Activated naive CD8-positive, alpha-beta T cell (primary cell): ENCODE data around the gene IGFBP2.
"Not testable (repeated sequence)": the region's sequence is repeated elsewhere in the genome, so short reads cannot be mapped to it uniquely, and the experiment has no call there.

Source experiments
- H3K27ac Mint-ChIP-seq: one replicate; pipeline ENCODE4 v1.8.0; 2021; ENCODE audit warnings: mixed read lengths
- H3K27me3 Mint-ChIP-seq: one replicate; pipeline ENCODE4 v1.8.0; 2021; ENCODE audit warnings: mixed read lengths
- H3K36me3 Mint-ChIP-seq: one replicate; pipeline ENCODE4 v1.8.0; 2021; ENCODE audit warnings: mixed read lengths
- H3K4me1 Mint-ChIP-seq: one replicate; pipeline ENCODE4 v1.8.0; 2021; ENCODE audit warnings: low read depth, mixed read lengths
- H3K4me3 Mint-ChIP-seq: one replicate; pipeline ENCODE4 v1.8.0; 2021; ENCODE audit warnings: mild to moderate bottlenecking, mixed read lengths
- H3K9me3 Mint-ChIP-seq: one replicate; pipeline ENCODE4 v1.8.0; 2021; ENCODE audit warnings: low read depth, mixed read lengths

IGFBP2 gene, protein sequence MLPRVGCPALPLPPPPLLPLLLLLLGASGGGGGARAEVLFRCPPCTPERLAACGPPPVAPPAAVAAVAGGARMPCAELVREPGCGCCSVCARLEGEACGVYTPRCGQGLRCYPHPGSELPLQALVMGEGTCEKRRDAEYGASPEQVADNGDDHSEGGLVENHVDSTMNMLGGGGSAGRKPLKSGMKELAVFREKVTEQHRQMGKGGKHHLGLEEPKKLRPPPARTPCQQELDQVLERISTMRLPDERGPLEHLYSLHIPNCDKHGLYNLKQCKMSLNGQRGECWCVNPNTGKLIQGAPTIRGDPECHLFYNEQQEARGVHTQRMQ

DNA sequence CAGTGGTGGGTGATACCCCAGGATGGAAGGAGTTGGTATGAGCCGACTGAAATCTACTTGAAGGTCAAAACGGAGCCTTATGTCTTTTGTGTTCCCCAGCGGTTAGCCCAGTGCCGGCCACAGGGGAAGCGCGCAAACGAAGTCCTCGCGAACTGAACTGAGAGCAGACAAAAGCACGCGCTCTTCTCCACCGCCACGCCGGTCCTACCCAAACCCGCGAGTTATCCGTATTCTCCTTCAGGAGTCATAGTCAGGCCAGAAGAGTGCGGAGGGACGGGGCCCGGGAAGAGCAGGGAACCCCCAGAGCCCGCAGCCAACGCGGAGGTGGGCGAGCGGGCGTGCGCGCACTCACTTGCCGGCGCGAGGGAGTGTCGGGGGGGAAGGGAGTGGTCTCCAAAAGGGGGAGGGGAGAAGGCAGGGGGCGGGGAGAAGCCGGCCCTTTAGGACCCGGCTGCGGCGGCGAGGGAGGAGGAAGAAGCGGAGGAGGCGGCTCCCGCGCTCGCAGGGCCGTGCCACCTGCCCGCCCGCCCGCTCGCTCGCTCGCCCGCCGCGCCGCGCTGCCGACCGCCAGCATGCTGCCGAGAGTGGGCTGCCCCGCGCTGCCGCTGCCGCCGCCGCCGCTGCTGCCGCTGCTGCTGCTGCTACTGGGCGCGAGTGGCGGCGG, at the start of gene IGFBP2:
TSS of gene IGFBP2 (plus strand) at position 469 of the 664 bp plus-strand sequence. CDS start at position 573, 104 bp downstream.
- Mint-ChIP-seq H3K27me3 (peaks cover 34% of the 10 kb centered on the region), H3K4me1 (peaks cover 28% of the 10 kb centered on the region), H3K27ac (no peak within 1 kb of the TSS), H3K4me3 (peak within 1 kb of the TSS; percentile 86), H3K36me3 (no peaks in the 10 kb centered on the region), H3K9me3 (no peaks in the 10 kb centered on the region)

- Mint-ChIP-seq H3K4me1 (no peaks in the 10 kb centered on the region), H3K36me3 (no peaks in the 10 kb centered on the region), H3K4me3 (no peak overlapping the region), H3K9me3 (no peaks in the 10 kb centered on the region), H3K27me3 (peaks cover 18% of the 10 kb centered on the region), H3K27ac (no peak overlapping the region)
These were observed 49.6 kb upstream of the IGFBP2 start for GRCh38 chr2:216583606-216584005.

DNA sequence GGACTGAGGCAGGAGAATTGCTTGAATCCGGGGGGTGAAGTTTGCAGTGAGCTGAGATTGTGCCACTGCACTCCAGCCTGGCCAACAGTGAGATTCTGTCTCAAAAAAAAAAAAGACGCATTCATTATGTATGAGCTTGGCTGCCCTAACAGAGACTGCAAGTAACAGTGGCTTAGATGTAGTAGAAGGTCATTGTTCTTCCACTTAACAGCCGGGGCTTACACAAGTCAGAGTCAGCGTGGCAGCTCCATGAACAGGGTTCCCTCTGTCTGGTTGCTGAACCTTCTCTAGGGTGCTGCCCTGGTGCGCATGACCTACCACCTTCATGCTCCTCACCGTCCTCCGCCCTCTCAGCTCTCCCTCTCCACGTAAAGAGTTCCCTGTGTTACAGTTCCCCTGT, 49.1 kb upstream of the IGFBP2 start:
- Mint-ChIP-seq H3K4me1 (no peaks in the 10 kb centered on the region), H3K27me3 (peaks cover 18% of the 10 kb centered on the region), H3K36me3 (no peaks in the 10 kb centered on the region), H3K27ac (no peak overlapping the region), H3K9me3 (no peaks in the 10 kb centered on the region), H3K4me3 (no peak overlapping the region)

GRCh38 chr2:216585441-216585840, 47.8 kb upstream of the IGFBP2 start:
- no peak overlapping the region for H3K27ac Mint-ChIP-seq
- no peaks in the 10 kb centered on the region for H3K4me1 Mint-ChIP-seq
- H3K27me3 Mint-ChIP-seq, result peaks cover 18% of the 10 kb centered on the region
- H3K4me3 Mint-ChIP-seq, result no peak overlapping the region
- H3K9me3 Mint-ChIP-seq, result no peaks in the 10 kb centered on the region
- H3K36me3 Mint-ChIP-seq, result no peaks in the 10 kb centered on the region

DNA sequence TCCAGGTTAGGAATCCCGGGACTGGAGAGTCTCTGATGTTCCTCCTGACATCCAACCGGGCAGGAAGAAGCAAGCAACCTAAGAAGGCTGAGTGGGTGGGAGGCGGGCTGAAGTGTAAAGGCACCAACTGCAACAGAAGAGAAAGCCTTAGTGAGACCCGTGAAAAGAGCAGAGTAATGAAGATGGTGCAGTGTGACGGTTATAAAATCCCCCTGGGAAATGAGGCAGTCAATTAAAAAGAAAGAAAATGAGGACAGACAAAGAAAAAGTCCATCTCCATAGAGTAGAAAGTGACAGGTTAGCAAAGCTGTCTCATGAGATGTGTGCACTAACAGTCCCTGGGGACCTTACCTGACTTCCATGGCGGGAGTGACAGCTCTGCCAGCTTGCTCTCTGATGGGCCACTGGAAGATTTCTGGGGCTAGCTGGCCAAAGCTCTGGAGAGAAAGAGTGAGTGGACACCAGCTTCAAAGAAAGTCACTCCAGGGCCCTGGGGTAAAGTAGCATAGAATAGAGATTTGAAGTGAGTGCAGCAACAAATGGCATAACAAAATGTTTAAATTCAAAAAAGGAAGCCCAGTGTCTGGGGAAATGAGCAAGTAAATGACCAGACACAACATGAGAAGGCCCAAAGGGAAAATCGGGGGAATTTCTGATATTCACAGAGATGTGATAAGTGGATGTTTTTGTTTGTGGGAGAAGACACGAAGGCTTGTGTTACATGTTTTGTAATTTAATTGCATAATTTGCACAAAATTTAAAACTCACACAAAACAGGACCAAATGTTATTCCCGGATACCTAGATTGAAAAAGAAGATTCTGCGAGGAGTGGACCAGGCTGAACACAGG, 44.1 kb upstream of the IGFBP2 start:
- no peak overlapping the region for H3K27ac Mint-ChIP-seq
- H3K4me3 Mint-ChIP-seq, result no peak overlapping the region
- no peaks in the 10 kb centered on the region for H3K9me3 Mint-ChIP-seq
- peaks cover 7% of the 10 kb centered on the region for H3K27me3 Mint-ChIP-seq
- no peaks in the 10 kb centered on the region for H3K36me3 Mint-ChIP-seq
- no peaks in the 10 kb centered on the region for H3K4me1 Mint-ChIP-seq

- H3K4me1 Mint-ChIP-seq, result no peaks in the 10 kb centered on the region
- no peaks in the 10 kb centered on the region for H3K9me3 Mint-ChIP-seq
- no peak overlapping the region for H3K27ac Mint-ChIP-seq
- H3K27me3 Mint-ChIP-seq, result peaks cover 2% of the 10 kb centered on the region
- no peak overlapping the region for H3K4me3 Mint-ChIP-seq
- no peaks in the 10 kb centered on the region for H3K36me3 Mint-ChIP-seq
These were observed 43.4 kb upstream of the IGFBP2 start for GRCh38 chr2:216589791-216590190.

GRCh38 chr2:216590780-216591179, 42.4 kb upstream of the IGFBP2 start:
- no peaks in the 10 kb centered on the region for H3K9me3 Mint-ChIP-seq
- no peak overlapping the region for H3K4me3 Mint-ChIP-seq
- no peaks in the 10 kb centered on the region for H3K4me1 Mint-ChIP-seq
- no peak overlapping the region for H3K27ac Mint-ChIP-seq
- H3K36me3 Mint-ChIP-seq, result no peaks in the 10 kb centered on the region
- peaks cover 2% of the 10 kb centered on the region for H3K27me3 Mint-ChIP-seq

- H3K9me3 Mint-ChIP-seq, result no peaks in the 10 kb centered on the region
- no peak overlapping the region for H3K4me3 Mint-ChIP-seq
- peaks cover 2% of the 10 kb centered on the region for H3K27me3 Mint-ChIP-seq
- H3K36me3 Mint-ChIP-seq, result no peaks in the 10 kb centered on the region
- no peaks in the 10 kb centered on the region for H3K4me1 Mint-ChIP-seq
- no peak overlapping the region for H3K27ac Mint-ChIP-seq
These were observed 41.7 kb upstream of the IGFBP2 start for GRCh38 chr2:216591480-216591879.

DNA sequence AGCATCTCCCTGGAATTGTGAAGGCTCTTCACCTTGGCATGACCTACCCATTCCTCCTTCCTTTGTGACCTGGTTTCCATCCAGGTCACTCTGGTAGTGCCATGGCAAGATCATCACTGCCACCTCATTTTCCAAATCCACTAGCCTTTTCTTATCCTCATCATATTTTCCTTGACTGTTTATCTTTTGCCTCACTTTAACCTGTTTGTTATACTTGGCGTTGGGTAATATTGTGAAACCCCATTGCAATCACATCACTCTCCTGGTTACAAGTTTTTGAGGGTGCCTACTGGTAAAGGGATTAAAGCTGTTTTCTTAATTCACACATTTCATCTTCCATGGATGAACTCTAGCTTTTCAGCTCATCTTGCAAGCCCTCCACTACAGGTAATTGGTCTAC, 39.1 kb upstream of the IGFBP2 start:
- no peaks in the 10 kb centered on the region for H3K4me1 Mint-ChIP-seq
- H3K4me3 Mint-ChIP-seq, result no peak overlapping the region
- no peak overlapping the region for H3K27ac Mint-ChIP-seq
- no peaks in the 10 kb centered on the region for H3K36me3 Mint-ChIP-seq
- no peaks in the 10 kb centered on the region for H3K9me3 Mint-ChIP-seq
- no peaks in the 10 kb centered on the region for H3K27me3 Mint-ChIP-seq

DNA sequence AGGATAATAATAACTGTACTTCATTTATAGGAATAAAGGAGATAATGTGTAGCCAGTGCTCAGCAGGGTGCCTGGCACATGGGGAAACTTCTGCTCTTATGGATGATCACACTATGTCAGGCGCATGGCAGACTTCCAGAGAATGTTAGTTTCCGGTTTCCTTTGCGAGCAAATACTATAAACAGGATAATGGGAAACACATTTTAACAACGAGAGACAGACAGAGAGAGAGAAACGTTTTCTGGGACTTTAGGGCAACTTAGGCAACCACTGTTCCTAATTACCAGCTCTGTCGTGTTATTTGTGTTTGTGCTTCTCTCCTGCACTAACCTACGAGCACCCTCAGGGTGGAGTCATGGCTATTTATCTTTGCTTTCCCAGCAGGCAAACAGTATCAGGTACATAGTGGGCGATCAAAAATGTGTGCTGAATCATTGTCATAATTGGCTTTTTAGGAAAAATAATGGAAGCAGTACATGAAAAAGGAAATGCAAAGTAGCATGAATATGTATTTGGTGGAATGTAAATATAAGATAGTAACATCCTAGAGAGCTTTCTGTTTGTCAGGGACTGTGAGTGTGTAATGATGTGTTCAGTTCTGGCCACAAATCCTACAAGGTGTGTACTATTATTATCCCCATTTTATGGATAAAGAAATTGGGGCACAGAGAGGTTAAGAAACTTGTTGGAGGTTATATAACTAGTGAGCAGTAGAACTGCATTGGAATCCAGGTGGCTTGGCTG, 36.8 kb upstream of the IGFBP2 start:
- Mint-ChIP-seq H3K27ac (no peak overlapping the region), H3K27me3 (no peaks in the 10 kb centered on the region), H3K9me3 (no peaks in the 10 kb centered on the region), H3K4me3 (no peak overlapping the region), H3K4me1 (no peaks in the 10 kb centered on the region), H3K36me3 (peaks cover 2% of the 10 kb centered on the region)

DNA sequence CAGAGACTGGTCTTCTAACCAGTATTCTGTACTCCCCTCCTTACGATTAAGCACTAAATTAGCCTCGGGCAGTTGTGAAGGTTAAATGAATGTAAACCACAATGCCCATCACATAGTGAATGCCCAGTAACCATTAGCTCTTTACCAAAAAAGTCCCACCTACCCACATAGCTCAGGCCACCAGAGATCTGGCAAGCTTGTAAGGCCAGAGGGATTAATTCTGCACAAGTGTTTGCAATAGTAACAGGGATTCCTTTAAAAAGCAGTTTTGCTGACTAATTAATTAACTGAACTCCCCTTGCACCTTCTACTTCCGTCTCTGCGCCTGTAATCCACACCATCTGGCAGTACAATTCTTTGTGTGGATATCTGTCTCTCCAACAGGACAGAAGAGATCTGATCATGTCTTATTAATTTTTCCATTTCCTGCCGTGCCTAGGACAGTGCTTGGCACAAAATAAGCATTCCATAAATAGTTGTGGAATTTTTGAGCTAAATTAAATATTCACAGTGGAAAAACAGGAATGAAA, 36.2 kb upstream of the IGFBP2 start:
- peaks cover 2% of the 10 kb centered on the region for H3K36me3 Mint-ChIP-seq
- no peaks in the 10 kb centered on the region for H3K4me1 Mint-ChIP-seq
- no peak overlapping the region for H3K27ac Mint-ChIP-seq
- no peaks in the 10 kb centered on the region for H3K9me3 Mint-ChIP-seq
- H3K4me3 Mint-ChIP-seq, result no peak overlapping the region
- no peaks in the 10 kb centered on the region for H3K27me3 Mint-ChIP-seq

DNA sequence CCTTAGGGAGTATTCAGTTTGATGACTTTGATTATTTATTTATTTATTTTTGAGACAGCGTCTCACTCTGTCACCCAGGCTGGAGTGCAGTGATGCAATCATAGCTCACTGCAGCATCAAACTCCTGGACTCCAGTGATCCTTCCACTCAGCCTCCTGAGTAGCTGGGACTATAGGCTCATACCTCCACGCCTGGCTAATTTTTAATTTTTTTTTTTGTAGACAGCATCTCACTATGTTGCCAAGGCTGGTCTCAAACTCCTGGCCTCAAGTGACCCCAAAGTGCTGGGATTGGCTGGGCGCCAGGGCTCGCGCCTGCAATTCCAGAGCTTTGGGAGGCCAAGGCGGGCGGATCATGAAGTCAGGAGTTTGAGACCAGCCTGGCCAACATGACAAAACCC, 35.4 kb upstream of the IGFBP2 start:
- not testable (repeated sequence) for H3K9me3 Mint-ChIP-seq, H3K27me3 Mint-ChIP-seq, H3K4me3 Mint-ChIP-seq, H3K36me3 Mint-ChIP-seq, H3K27ac Mint-ChIP-seq, H3K4me1 Mint-ChIP-seq

- H3K4me1 Mint-ChIP-seq, result peaks cover 5% of the 10 kb centered on the region
- peaks cover 2% of the 10 kb centered on the region for H3K36me3 Mint-ChIP-seq
- H3K4me3 Mint-ChIP-seq, result no peak overlapping the region
- no peaks in the 10 kb centered on the region for H3K27me3 Mint-ChIP-seq
- no peaks in the 10 kb centered on the region for H3K9me3 Mint-ChIP-seq
- H3K27ac Mint-ChIP-seq, result no peak overlapping the region
These were observed 31.4 kb upstream of the IGFBP2 start for GRCh38 chr2:216601632-216602409.
